GM21526 (cell line): ENCODE data around the gene ACTR1A.

Source experiments
- ATAC-seq: cut with Tn5 transposase; IDR thresholded peaks from one replicate; pipeline ENCODE4 v1.9.1; 2021; ENCODE audit warnings: moderate library complexity; ENCODE audit not compliant: unreplicated experiment, low FRiP score

Gene ACTR1A

GRCh38 chr10:102432162-102432950, 70.2 kb downstream of the ACTR1A start, which contains the start of gene CUEDC2:
TSS of gene CUEDC2 (minus strand) at chr10:102432574. CDS start at chr10:102425188, 7,386 bp downstream.
- peak; percentile 70 for ATAC-seq

DNA sequence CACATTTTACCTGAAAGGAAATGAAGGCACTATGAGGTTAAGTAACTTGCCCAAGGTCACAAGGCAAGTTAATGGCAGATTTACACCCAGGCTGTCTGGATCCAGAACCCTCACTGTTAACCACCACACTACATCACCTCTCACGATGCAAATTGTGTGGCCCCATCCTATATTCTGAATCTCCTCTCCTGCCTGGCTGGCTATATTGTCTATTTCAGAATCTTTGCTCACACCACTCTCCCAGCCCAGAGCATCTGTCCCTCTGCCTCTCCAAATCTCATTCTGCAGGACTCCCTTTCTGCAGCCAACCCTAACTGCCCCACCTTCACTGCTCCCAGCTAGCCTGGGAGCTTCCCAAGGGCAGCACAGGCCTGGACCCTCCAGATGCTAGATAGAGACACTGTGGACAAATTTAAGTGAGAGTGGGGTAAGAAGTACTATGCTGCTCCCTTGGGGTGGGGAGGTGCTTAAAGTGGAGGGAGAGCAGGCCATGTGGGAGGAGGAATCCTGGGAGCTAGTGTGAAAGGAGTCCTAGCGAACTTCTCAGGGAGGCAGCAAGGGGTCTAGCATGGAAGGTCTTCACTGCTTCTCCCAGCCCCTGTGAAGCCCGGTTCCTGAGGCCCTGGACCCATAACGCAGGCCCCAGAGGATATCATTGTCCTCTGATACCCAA, 70.9 kb downstream of the ACTR1A start:
- ATAC-seq, result no peak

DNA sequence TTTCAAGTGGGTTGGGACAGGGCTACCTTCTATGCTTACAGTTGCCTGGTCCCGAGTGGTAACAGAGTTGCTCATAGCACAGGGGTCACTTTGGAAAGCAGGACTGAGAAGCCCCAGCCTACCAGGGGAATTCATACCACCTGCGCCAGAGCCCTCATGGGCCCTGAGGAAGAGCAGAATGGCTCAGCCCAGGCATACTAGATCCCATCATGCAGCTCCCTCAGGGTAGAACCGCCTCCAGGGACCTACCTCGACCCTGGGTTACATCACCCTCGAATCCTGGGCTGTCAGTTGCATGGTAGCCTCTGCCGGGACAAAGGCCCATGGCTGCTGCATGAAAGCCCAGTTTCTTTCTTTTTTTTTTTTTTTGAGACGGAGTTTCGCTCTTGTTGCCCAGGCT, 73.0 kb downstream of the ACTR1A start:
- no peak for ATAC-seq
